Liver (tissue), 3 donors: ENCODE measurements around the gene APOL2.

Source experiments
- CTCF ChIP-seq: fragments of 150-350 bp; IDR thresholded peaks from 2 replicates; pipeline ENCODE4 v1.5.1; 2017; ENCODE audit warnings: improper control_type of control experiment, low read depth, low read length; ENCODE audit not compliant: missing input control
- FOXA2 ChIP-seq: IDR thresholded peaks from 2 replicates; pipeline ENCODE4 v1.6.1; 2016; ENCODE audit warnings: antibody characterized with exemption
- GABPA ChIP-seq, 2 donors: IDR thresholded peaks in 1 of 2; conservative IDR thresholded peaks in 1 of 2; 2 replicates each; pipeline ENCODE4 v1.6.1; 2016; ENCODE audit warnings: antibody characterized with exemption in 2 of 2, mild to moderate bottlenecking in 1 of 2, moderate library complexity in 1 of 2
- JUND ChIP-seq, 2 donors: IDR thresholded peaks; 2 replicates each; pipeline ENCODE4 v1.6.1; 2016; ENCODE audit warnings: antibody characterized with exemption in 2 of 2
- MAX ChIP-seq: IDR thresholded peaks from 2 replicates; pipeline ENCODE4 v1.6.1; 2016; ENCODE audit warnings: antibody characterized with exemption
- RAD21 ChIP-seq, 2 donors: IDR thresholded peaks; 2 replicates each; pipeline ENCODE4 v1.6.1; 2016; ENCODE audit warnings: antibody characterized with exemption in 2 of 2, mild to moderate bottlenecking in 2 of 2
- REST ChIP-seq: IDR thresholded peaks from 2 replicates; pipeline ENCODE4 v1.6.1; 2016; ENCODE audit warnings: antibody characterized with exemption, mild to moderate bottlenecking
- RXRA ChIP-seq, 2 donors: IDR thresholded peaks; 2 replicates each; pipeline ENCODE4 v1.6.1; 2017 to 2018; ENCODE audit warnings: antibody characterized with exemption in 2 of 2, mild to moderate bottlenecking in 1 of 2
- YY1 ChIP-seq: IDR thresholded peaks from 2 replicates; pipeline ENCODE4 v1.6.1; 2016; ENCODE audit warnings: antibody characterized with exemption, mild to moderate bottlenecking
- donor health status: healthy.
- donor health status: healthy.

- TF ChIP-seq CTCF (no peak), JUND (IDR thresholded peaks at IDR 0.05) (no peak), RAD21 (IDR thresholded peaks at IDR 0.05) (no peak), GABPA (IDR thresholded peaks at IDR 0.05 in 1 of 2, conservative IDR thresholded peaks at IDR 0.05 in 1 of 2) (no peak), REST (no peak), RXRA (IDR thresholded peaks at IDR 0.05) (no peak), YY1 (no peak), MAX (no peak), FOXA2 (no peak)
Observed at GRCh38 chr22:36212901-36213300, 26.4 kb downstream of the APOL2 start.
